ENCODE measurements around the gene AXDND1.
A peak's percentile ranks its signal among the peaks of the same experiment; 100 is the strongest.

Gene AXDND1

DNA sequence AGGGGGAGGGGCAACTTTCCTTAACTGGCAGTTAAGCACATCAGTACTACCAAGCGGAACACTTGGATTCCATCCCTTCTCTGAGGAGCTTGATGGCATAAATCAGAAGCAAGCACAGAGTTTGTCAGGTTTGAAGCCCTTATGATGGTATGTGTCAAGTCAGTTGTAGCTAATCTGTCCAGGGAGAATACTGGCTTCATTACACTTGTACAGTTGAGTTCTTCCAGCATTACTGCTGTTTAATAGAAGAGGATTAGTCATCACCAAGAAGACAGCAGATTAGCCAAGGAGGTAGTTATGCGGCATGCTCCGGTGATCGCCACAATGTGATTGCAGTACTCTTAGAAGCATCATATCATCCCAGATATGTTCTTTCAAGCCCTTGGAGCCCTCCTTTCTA is 223.7 kb downstream of the AXDND1 start:
- DNase-seq (ENCODE audit: low read depth, low spot score), result no peak
- TF ChIP-seq EZH2 (IDR thresholded peaks at IDR 0.05), result no peak
- no peak for TF ChIP-seq FOXP2 (optimal IDR thresholded peaks at IDR 0.05; ENCODE audit: control extremely low read depth, extremely low read length, insufficient read depth)
- no peak for TF ChIP-seq POLR2AphosphoS5 (IDR thresholded peaks at IDR 0.05; ENCODE audit: borderline replicate concordance, low read depth, low read length)
- H3K27ac ChIP-seq, result no peak overlapping the region
- H3K4me3 ChIP-seq, result no peak overlapping the region
- no peak overlapping the region for H3K9ac ChIP-seq (ENCODE audit: insufficient read length)
- no peaks in the 10 kb centered on the region for H3K9me3 ChIP-seq (ENCODE audit: low read depth, low read length)
- no peaks in the 10 kb centered on the region for H3K36me3 ChIP-seq (ENCODE audit: insufficient read depth, low read length)

DNA sequence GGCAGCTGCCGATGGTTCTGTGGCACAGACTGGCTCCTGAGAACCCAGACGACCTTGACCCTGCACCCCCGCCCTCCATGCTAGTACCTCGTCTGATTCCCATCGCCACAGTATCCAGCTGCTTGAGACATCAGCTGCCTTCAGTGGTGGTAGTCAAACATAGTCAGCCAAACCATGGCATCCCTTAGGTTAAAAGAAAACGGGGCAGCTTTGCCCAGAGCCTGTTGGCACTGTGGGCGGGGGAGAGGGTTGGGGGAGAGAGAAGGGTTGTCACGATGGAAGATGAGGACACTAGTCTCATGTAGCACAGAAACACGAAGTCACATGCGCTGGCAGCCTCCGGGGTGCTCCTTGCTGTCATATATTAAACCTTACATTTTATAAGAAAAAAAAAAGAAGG is 224.9 kb downstream of the AXDND1 start:
- Histone ChIP-seq H3K9ac (ENCODE audit: insufficient read length) (no peak overlapping the region), H3K9me3 (ENCODE audit: low read depth, low read length) (no peaks in the 10 kb centered on the region), H3K27ac (no peak overlapping the region), H3K36me3 (ENCODE audit: insufficient read depth, low read length) (no peaks in the 10 kb centered on the region), H3K4me3 (no peak overlapping the region)
- no peak for DNase-seq (ENCODE audit: low read depth, low spot score)
- TF ChIP-seq POLR2AphosphoS5 (IDR thresholded peaks at IDR 0.05; ENCODE audit: borderline replicate concordance, low read depth, low read length) (no peak), FOXP2 (optimal IDR thresholded peaks at IDR 0.05; ENCODE audit: control extremely low read depth, extremely low read length, insufficient read depth) (no peak), EZH2 (IDR thresholded peaks at IDR 0.05) (no peak)

DNA sequence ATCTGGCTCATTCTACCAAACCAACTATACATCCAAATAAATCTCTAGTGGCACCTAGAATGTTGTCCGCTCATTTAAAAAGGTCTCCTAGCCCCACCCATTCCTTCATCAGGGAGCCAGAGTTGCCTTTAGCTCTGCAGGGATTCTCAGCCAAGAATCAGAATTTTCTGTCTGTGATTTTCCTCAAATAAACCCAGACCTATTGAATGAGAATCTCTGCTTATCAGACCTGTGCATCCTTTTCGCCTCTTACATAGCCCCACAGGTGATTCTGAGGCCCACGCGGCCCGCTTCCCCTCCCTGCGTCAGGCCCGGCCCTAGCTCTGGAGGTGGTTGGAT is 225.5 kb downstream of the AXDND1 start:
- no peak for DNase-seq (ENCODE audit: low read depth, low spot score)
- Histone ChIP-seq H3K9me3 (ENCODE audit: low read depth, low read length) (no peaks in the 10 kb centered on the region), H3K27ac (no peak overlapping the region), H3K9ac (ENCODE audit: insufficient read length) (peak overlapping the region; percentile 49), H3K36me3 (ENCODE audit: insufficient read depth, low read length) (no peaks in the 10 kb centered on the region), H3K4me3 (peak overlapping the region; percentile 71)
- no peak for TF ChIP-seq FOXP2 (optimal IDR thresholded peaks at IDR 0.05; ENCODE audit: control extremely low read depth, extremely low read length, insufficient read depth)
- no peak for TF ChIP-seq EZH2 (IDR thresholded peaks at IDR 0.05)
- TF ChIP-seq POLR2AphosphoS5 (IDR thresholded peaks at IDR 0.05; ENCODE audit: borderline replicate concordance, low read depth, low read length), result no peak

DNA sequence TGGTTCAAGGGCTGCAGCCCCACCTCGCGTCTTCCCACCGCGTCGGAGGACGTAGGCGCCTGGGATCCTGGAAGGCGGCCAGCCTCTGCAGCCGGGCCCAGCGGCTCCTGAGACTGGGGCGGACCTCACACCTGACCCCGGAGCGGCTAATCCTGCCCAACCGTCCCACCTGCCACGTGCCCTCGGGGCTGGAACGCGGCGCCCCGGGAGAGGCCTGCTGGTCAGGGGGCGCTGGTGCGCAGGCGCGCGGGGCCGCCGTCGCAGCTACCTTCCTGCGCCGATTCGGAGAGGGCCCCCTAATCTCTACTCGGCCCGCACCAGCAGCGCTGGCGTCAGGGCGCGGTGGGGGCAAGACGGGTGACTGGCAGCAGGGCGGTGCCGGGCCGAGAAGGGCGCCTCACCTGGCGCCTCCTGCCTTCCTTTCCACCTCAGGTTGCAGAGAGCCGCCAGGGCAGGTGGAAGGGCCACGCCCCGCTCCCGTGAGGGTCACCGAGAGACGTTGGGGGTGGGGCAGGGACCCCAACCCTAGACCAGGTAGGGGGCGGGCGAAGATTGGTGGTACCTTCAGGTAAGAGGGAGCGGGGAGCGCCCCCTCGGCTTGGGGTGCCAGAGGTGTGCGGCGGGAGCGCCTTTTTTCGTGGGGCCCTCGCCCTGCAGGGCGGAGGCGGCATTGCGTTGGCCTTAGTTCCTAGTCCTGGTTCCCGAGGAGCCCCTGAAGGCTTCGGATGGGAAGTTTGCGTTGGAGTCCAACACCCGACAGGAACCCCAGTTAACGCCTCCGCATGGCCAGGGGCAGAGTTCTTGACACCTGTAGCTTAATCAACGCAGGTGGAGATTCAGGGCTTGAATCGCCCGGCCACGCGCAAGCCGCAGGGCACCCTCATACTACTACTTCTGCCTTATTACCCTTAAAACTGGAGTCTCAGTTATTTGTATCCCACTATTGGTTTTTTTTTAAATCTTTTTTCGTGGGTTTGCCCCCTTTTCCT is 226.1 kb downstream of the AXDND1 start, which contains the start of gene TDRD5:
Gene TDRD5 (plus strand): TSS at position 241 of the 989 bp plus-strand sequence. CDS start 784 bp downstream, outside the sequence.
- Histone ChIP-seq H3K9ac (ENCODE audit: insufficient read length) (peak within 1 kb of the TSS; percentile 49), H3K4me3 (peak within 1 kb of the TSS; percentile 71), H3K27ac (no peak within 1 kb of the TSS), H3K9me3 (ENCODE audit: low read depth, low read length) (no peaks in the 10 kb centered on the region), H3K36me3 (ENCODE audit: insufficient read depth, low read length) (no peaks in the 10 kb centered on the region)
- DNase-seq (ENCODE audit: low read depth, low spot score), result no peak
- TF ChIP-seq EZH2 (IDR thresholded peaks at IDR 0.05) (no peak), POLR2AphosphoS5 (IDR thresholded peaks at IDR 0.05; ENCODE audit: borderline replicate concordance, low read depth, low read length) (no peak), FOXP2 (optimal IDR thresholded peaks at IDR 0.05; ENCODE audit: control extremely low read depth, extremely low read length, insufficient read depth) (no peak)

- no peak for TF ChIP-seq FOXP2 (optimal IDR thresholded peaks at IDR 0.05; ENCODE audit: control extremely low read depth, extremely low read length, insufficient read depth)
- no peak for TF ChIP-seq POLR2AphosphoS5 (IDR thresholded peaks at IDR 0.05; ENCODE audit: borderline replicate concordance, low read depth, low read length)
- no peaks in the 10 kb centered on the region for H3K36me3 ChIP-seq (ENCODE audit: insufficient read depth, low read length)
- no peak for DNase-seq (ENCODE audit: low read depth, low spot score)
- H3K4me3 ChIP-seq, result no peak overlapping the region
- H3K27ac ChIP-seq, result no peak overlapping the region
- H3K9me3 ChIP-seq (ENCODE audit: low read depth, low read length), result no peaks in the 10 kb centered on the region
- H3K9ac ChIP-seq (ENCODE audit: insufficient read length), result no peak overlapping the region
Observed at GRCh38 chr1:179598631-179599030, 232.9 kb downstream of the AXDND1 start.

- H3K9me3 ChIP-seq (ENCODE audit: low read depth, low read length), result no peaks in the 10 kb centered on the region
- DNase-seq (ENCODE audit: low read depth, low spot score), result peak; percentile 8
- H3K36me3 ChIP-seq (ENCODE audit: insufficient read depth, low read length), result no peaks in the 10 kb centered on the region
- no peak overlapping the region for H3K4me3 ChIP-seq
- TF ChIP-seq POLR2AphosphoS5 (IDR thresholded peaks at IDR 0.05; ENCODE audit: borderline replicate concordance, low read depth, low read length) (no peak), EZH2 (IDR thresholded peaks at IDR 0.05) (no peak), FOXP2 (optimal IDR thresholded peaks at IDR 0.05; ENCODE audit: control extremely low read depth, extremely low read length, insufficient read depth) (no peak)
- H3K27ac ChIP-seq, result no peak overlapping the region
- H3K9ac ChIP-seq (ENCODE audit: insufficient read length), result no peak overlapping the region
Observed at GRCh38 chr1:179599623-179600249, 234.0 kb downstream of the AXDND1 start.

GRCh38 chr1:179601093-179601492 is 235.3 kb downstream of the AXDND1 start:
- no peaks in the 10 kb centered on the region for H3K9me3 ChIP-seq (ENCODE audit: low read depth, low read length)
- no peak overlapping the region for H3K4me3 ChIP-seq
- TF ChIP-seq EZH2 (IDR thresholded peaks at IDR 0.05), result no peak
- TF ChIP-seq POLR2AphosphoS5 (IDR thresholded peaks at IDR 0.05; ENCODE audit: borderline replicate concordance, low read depth, low read length), result no peak
- no peak for TF ChIP-seq FOXP2 (optimal IDR thresholded peaks at IDR 0.05; ENCODE audit: control extremely low read depth, extremely low read length, insufficient read depth)
- no peak overlapping the region for H3K27ac ChIP-seq
- no peak for DNase-seq (ENCODE audit: low read depth, low spot score)
- no peaks in the 10 kb centered on the region for H3K36me3 ChIP-seq (ENCODE audit: insufficient read depth, low read length)
- H3K9ac ChIP-seq (ENCODE audit: insufficient read length), result no peak overlapping the region

Data from SK-N-MC (cell line).